Peyer's patch (tissue), 4 donors: ENCODE results near the gene CACNA1H. TPM values are rescaled to one million over a fixed set of nuclear protein-coding genes. Genes with fewer than 3 reads are reported as not detected.

Experiments
- DNase-seq, 3 donors: peaks; one replicate each; pipeline ENCODE4 v3.0.0-alpha.2; 2017 to 2019
- H3K27ac ChIP-seq, 4 donors: fragments of 200-600 bp; sonication (generic); one replicate each; pipeline ENCODE4 v1.5.1; 2016 to 2019
- H3K27me3 ChIP-seq, 2 donors: fragments of 200-600 bp; sonication (generic); one replicate each; pipeline ENCODE4 v1.5.1; 2019
- H3K36me3 ChIP-seq, 3 donors: fragments of 200-600 bp; sonication (generic); one replicate each; pipeline ENCODE4 v1.5.1; 2016 to 2019
- H3K4me1 ChIP-seq, 4 donors: fragments of 200-600 bp; sonication (generic); one replicate each; pipeline ENCODE4 v1.5.1; 2016 to 2019
- H3K4me3 ChIP-seq, 4 donors: fragments of 200-600 bp; sonication (generic); 1 replicate in 3 of 4; 2 replicates in 1 of 4; pipeline ENCODE4 v1.5.1; 2016 to 2019; ENCODE audit warnings: mild to moderate bottlenecking in 1 of 4
- H3K9me3 ChIP-seq, 4 donors: fragments of 200-600 bp; sonication (generic); one replicate each; pipeline ENCODE4 v1.5.1; 2016 to 2019; ENCODE audit warnings: mild to moderate bottlenecking in 1 of 4
- CTCF ChIP-seq, 6 experiments: fragments of 450-650 bp in 4 of 6; fragments of 200-600 bp in 2 of 6; sonication (generic) in 1 of 6; IDR thresholded peaks; one replicate each; pipeline ENCODE4 v1.5.1; 2017 to 2019; ENCODE audit warnings: antibody characterized with exemption in 6 of 6, mild to moderate bottlenecking in 3 of 6, moderate library complexity in 1 of 6
- POLR2A ChIP-seq, 2 donors: fragments of 450-650 bp; IDR thresholded peaks; one replicate each; pipeline ENCODE4 v1.5.1; 2017; ENCODE audit warnings: antibody characterized with exemption in 2 of 2, mild to moderate bottlenecking in 2 of 2, moderate library complexity in 2 of 2
- total RNA-seq, 4 donors: library from RNA; depleted of rRNA; stranded (reverse); fragments of >200 nt; gene quantifications; one replicate each; pipeline ENCODE4 v1.1.0, GENCODE V29; 2016

Gene CACNA1H
- total RNA-seq, 4 donors from 2014 or later = 4.0 to 28.9 (median 9.7) TPM

GRCh38 chr16:1123525-1124230 lies 29.2 kb upstream of the CACNA1H start:
- H3K4me1 ChIP-seq = peaks cover 0 to 3% (median 0%) of the 10 kb centered on the region in 4 donors
- H3K27ac ChIP-seq = no peak overlapping the region
- H3K9me3 ChIP-seq = no peaks in the 10 kb centered on the region
- H3K27me3 ChIP-seq = no peaks in the 10 kb centered on the region
- H3K4me3 ChIP-seq = no peak overlapping the region
- no peak for TF ChIP-seq POLR2A (IDR thresholded peaks at IDR 0.05)
- no peak for TF ChIP-seq CTCF (IDR thresholded peaks at IDR 0.05)
- no peak for DNase-seq
- H3K36me3 ChIP-seq = no peaks in the 10 kb centered on the region

DNA sequence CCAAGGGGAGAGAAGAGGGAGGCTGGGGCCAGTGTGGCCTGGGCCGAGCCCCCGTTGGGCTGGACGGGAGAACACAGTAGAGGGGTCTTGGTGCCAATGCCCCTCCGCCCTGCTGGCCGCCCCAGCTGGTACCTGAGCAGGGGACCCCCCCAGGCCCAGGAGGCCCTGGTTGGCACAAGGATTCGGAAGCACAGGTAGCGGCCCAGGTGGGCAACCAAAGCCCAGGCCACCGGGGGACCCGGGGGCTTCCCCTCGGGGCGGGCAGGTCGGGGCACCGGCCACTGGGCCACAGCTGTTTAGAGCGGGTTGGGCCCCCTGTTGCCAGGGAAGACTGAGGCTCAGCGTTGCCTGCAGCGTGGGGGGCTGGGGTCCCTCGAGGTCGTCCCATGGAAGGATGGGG lies 28.6 kb upstream of the CACNA1H start:
- H3K9me3 ChIP-seq = no peaks in the 10 kb centered on the region
- H3K27ac ChIP-seq = no peak overlapping the region
- no peak for DNase-seq
- H3K36me3 ChIP-seq = no peaks in the 10 kb centered on the region
- no peak for TF ChIP-seq CTCF (IDR thresholded peaks at IDR 0.05)
- TF ChIP-seq POLR2A (IDR thresholded peaks at IDR 0.05) = no peak
- H3K27me3 ChIP-seq = no peaks in the 10 kb centered on the region
- H3K4me1 ChIP-seq = peaks cover 0 to 3% (median 0%) of the 10 kb centered on the region in 4 donors
- no peak overlapping the region for H3K4me3 ChIP-seq

- no peaks in the 10 kb centered on the region for H3K9me3 ChIP-seq
- H3K4me1 ChIP-seq = peaks cover 0 to 3% (median 0%) of the 10 kb centered on the region in 4 donors
- H3K27me3 ChIP-seq = no peaks in the 10 kb centered on the region
- DNase-seq = no peak
- H3K4me3 ChIP-seq = no peak overlapping the region
- H3K27ac ChIP-seq = no peak overlapping the region
- no peak for TF ChIP-seq CTCF (IDR thresholded peaks at IDR 0.05)
- no peak for TF ChIP-seq POLR2A (IDR thresholded peaks at IDR 0.05)
- no peaks in the 10 kb centered on the region for H3K36me3 ChIP-seq
These were observed 28.1 kb upstream of the CACNA1H start for GRCh38 chr16:1124795-1125194.

DNA sequence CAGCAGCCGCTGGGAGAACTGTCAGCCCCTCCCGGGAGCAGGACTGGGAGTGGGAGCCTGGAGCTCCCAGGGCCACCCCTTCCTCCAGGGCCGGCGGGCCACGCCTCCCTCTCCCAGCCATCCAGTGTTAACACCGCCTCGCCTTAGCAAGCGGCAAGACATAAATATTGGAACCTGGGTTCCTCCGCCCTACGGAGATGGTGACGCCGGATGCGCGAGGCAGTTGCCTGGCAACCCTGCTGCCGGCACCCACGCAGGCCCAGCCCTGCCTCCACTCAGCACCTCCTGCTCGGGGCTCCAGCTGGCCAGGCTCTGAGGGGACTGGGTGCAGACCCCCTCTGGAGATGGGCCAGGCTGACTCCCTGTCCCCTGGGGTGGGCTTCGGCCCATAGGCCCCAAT lies 27.4 kb upstream of the CACNA1H start:
- H3K4me1 ChIP-seq = no peaks in the 10 kb centered on the region
- H3K27ac ChIP-seq = no peak overlapping the region
- no peak for DNase-seq
- no peaks in the 10 kb centered on the region for H3K36me3 ChIP-seq
- H3K9me3 ChIP-seq = no peaks in the 10 kb centered on the region
- no peak overlapping the region for H3K4me3 ChIP-seq
- no peak for TF ChIP-seq CTCF (IDR thresholded peaks at IDR 0.05)
- no peak for TF ChIP-seq POLR2A (IDR thresholded peaks at IDR 0.05)
- H3K27me3 ChIP-seq = no peaks in the 10 kb centered on the region

GRCh38 chr16:1126044-1126443 lies 26.9 kb upstream of the CACNA1H start:
- H3K27me3 ChIP-seq = no peaks in the 10 kb centered on the region

More at GRCh38 chr16:1126044-1126443, 26.9 kb upstream of the CACNA1H start:
- Histone ChIP-seq H3K4me1 (no peaks in the 10 kb centered on the region), H3K4me3 (no peak overlapping the region), H3K36me3 (no peaks in the 10 kb centered on the region), H3K27ac (no peak overlapping the region), H3K9me3 (no peaks in the 10 kb centered on the region)
- no peak for DNase-seq
- no peak for TF ChIP-seq POLR2A (IDR thresholded peaks at IDR 0.05)
- no peak for TF ChIP-seq CTCF (IDR thresholded peaks at IDR 0.05)
